Measurements from ENCODE around the gene KRTAP10-11.
"Not testable (repeated sequence)": the region's sequence is repeated elsewhere in the genome, so short reads cannot be mapped to it uniquely, and the experiment has no call there.

Gene KRTAP10-11

GRCh38 chr21:44657635-44658540 is 11.7 kb downstream of the KRTAP10-11 start, which contains the start of gene KRTAP12-3:
Gene KRTAP12-3, plus strand, starts transcription at chr21:44657932. Its CDS starts 48 bp downstream, at chr21:44657980.
- no peak within 1 kb of the TSS for H3K9ac ChIP-seq (ENCODE audit: insufficient read length, low read depth)
- peaks cover 8% of the 10 kb centered on the region for H3K9me3 ChIP-seq (ENCODE audit: insufficient read depth, low read length)
- no peak for DNase-seq (ENCODE audit: low read depth, low spot score)
- no peak for TF ChIP-seq ZNF274 (IDR thresholded peaks at IDR 0.05; ENCODE audit: low read depth, low read length)
- no peaks in the 10 kb centered on the region for H3K36me3 ChIP-seq (ENCODE audit: insufficient read depth, insufficient read length, low read length)
- H3K4me3 ChIP-seq (ENCODE audit: insufficient read length, low read depth), result no peak within 1 kb of the TSS
- H3K27me3 ChIP-seq (ENCODE audit: insufficient read depth, insufficient read length), result no peaks in the 10 kb centered on the region
- H3K4me1 ChIP-seq (ENCODE audit: insufficient read depth, insufficient read length), result peaks cover 6% of the 10 kb centered on the region

- H3K36me3 ChIP-seq (ENCODE audit: insufficient read depth, insufficient read length, low read length), result no peaks in the 10 kb centered on the region
- no peaks in the 10 kb centered on the region for H3K27me3 ChIP-seq (ENCODE audit: insufficient read depth, insufficient read length)
- H3K4me1 ChIP-seq (ENCODE audit: insufficient read depth, insufficient read length), result peaks cover 6% of the 10 kb centered on the region
- no peak overlapping the region for H3K4me3 ChIP-seq (ENCODE audit: insufficient read length, low read depth)
- no peak for TF ChIP-seq ZNF274 (IDR thresholded peaks at IDR 0.05; ENCODE audit: low read depth, low read length)
- no peak for TF ChIP-seq YY1 (IDR thresholded peaks at IDR 0.05; ENCODE audit: insufficient read depth, insufficient read length)
- TF ChIP-seq SUZ12 (IDR thresholded peaks at IDR 0.05; ENCODE audit: extremely low read depth, insufficient read depth, insufficient read length), result no peak
- no peak for DNase-seq (ENCODE audit: low read depth, low spot score)
- H3K9ac ChIP-seq (ENCODE audit: insufficient read length, low read depth), result no peak overlapping the region
- H3K9me3 ChIP-seq (ENCODE audit: insufficient read depth, low read length), result peaks cover 12% of the 10 kb centered on the region
These were observed 12.3 kb downstream of the KRTAP10-11 start for GRCh38 chr21:44658541-44658910.

GRCh38 chr21:44658913-44659595 is 12.8 kb downstream of the KRTAP10-11 start:
- Histone ChIP-seq H3K9ac (ENCODE audit: insufficient read length, low read depth) (no peak overlapping the region), H3K9me3 (ENCODE audit: insufficient read depth, low read length) (peaks cover 18% of the 10 kb centered on the region), H3K4me3 (ENCODE audit: insufficient read length, low read depth) (no peak overlapping the region), H3K27me3 (ENCODE audit: insufficient read depth, insufficient read length) (no peaks in the 10 kb centered on the region), H3K4me1 (ENCODE audit: insufficient read depth, insufficient read length) (peaks cover 6% of the 10 kb centered on the region), H3K36me3 (ENCODE audit: insufficient read depth, insufficient read length, low read length) (no peaks in the 10 kb centered on the region)
- DNase-seq (ENCODE audit: low read depth, low spot score), result no peak
- TF ChIP-seq SUZ12 (IDR thresholded peaks at IDR 0.05; ENCODE audit: extremely low read depth, insufficient read depth, insufficient read length) (no peak), ZNF274 (IDR thresholded peaks at IDR 0.05; ENCODE audit: low read depth, low read length) (no peak), YY1 (IDR thresholded peaks at IDR 0.05; ENCODE audit: insufficient read depth, insufficient read length) (no peak)

GRCh38 chr21:44661567-44661966 is 15.4 kb downstream of the KRTAP10-11 start:
- not testable (repeated sequence) for H3K9ac ChIP-seq (ENCODE audit: insufficient read length, low read depth); H3K4me1 ChIP-seq (ENCODE audit: insufficient read depth, insufficient read length); H3K36me3 ChIP-seq (ENCODE audit: insufficient read depth, insufficient read length, low read length); H3K4me3 ChIP-seq (ENCODE audit: insufficient read length, low read depth); DNase-seq (ENCODE audit: low read depth, low spot score); H3K27me3 ChIP-seq (ENCODE audit: insufficient read depth, insufficient read length)
- H3K9me3 ChIP-seq (ENCODE audit: insufficient read depth, low read length), result peaks cover 14% of the 10 kb centered on the region

- TF ChIP-seq SUZ12 (IDR thresholded peaks at IDR 0.05; ENCODE audit: extremely low read depth, insufficient read depth, insufficient read length) (no peak), ZNF274 (IDR thresholded peaks at IDR 0.05; ENCODE audit: low read depth, low read length) (peak; percentile 44; the same call in 1 of the 2 replicates)
- no peak for DNase-seq (ENCODE audit: low read depth, low spot score)
- Histone ChIP-seq H3K9ac (ENCODE audit: insufficient read length, low read depth) (no peak overlapping the region), H3K4me1 (ENCODE audit: insufficient read depth, insufficient read length) (no peaks in the 10 kb centered on the region), H3K36me3 (ENCODE audit: insufficient read depth, insufficient read length, low read length) (no peaks in the 10 kb centered on the region), H3K9me3 (ENCODE audit: insufficient read depth, low read length) (peaks cover 31% of the 10 kb centered on the region), H3K4me3 (ENCODE audit: insufficient read length, low read depth) (no peak overlapping the region), H3K27me3 (ENCODE audit: insufficient read depth, insufficient read length) (no peaks in the 10 kb centered on the region)
These were observed 18.5 kb downstream of the KRTAP10-11 start for GRCh38 chr21:44664691-44665090.

GRCh38 chr21:44666401-44667320 is 20.4 kb downstream of the KRTAP10-11 start, which contains the start of gene KRTAP12-2:
Gene KRTAP12-2, minus strand, starts transcription at chr21:44666927. Its CDS starts 41 bp downstream, at chr21:44666886.
- TF ChIP-seq SUZ12 (IDR thresholded peaks at IDR 0.05; ENCODE audit: extremely low read depth, insufficient read depth, insufficient read length), result no peak
- no peak for TF ChIP-seq ZNF274 (IDR thresholded peaks at IDR 0.05; ENCODE audit: low read depth, low read length)
- no peak for TF ChIP-seq YY1 (IDR thresholded peaks at IDR 0.05; ENCODE audit: insufficient read depth, insufficient read length)
- no peaks in the 10 kb centered on the region for H3K36me3 ChIP-seq (ENCODE audit: insufficient read depth, insufficient read length, low read length)
- no peaks in the 10 kb centered on the region for H3K4me1 ChIP-seq (ENCODE audit: insufficient read depth, insufficient read length)
- H3K9me3 ChIP-seq (ENCODE audit: insufficient read depth, low read length), result peaks cover 51% of the 10 kb centered on the region
- H3K27me3 ChIP-seq (ENCODE audit: insufficient read depth, insufficient read length), result no peaks in the 10 kb centered on the region
- H3K9ac ChIP-seq (ENCODE audit: insufficient read length, low read depth), result no peak within 1 kb of the TSS
- no peak within 1 kb of the TSS for H3K4me3 ChIP-seq (ENCODE audit: insufficient read length, low read depth)
- no peak for DNase-seq (ENCODE audit: low read depth, low spot score)
